Measurements from ENCODE around the gene TUBB2B.

GRCh38 chr6:3251462-3252314 lies 24.2 kb upstream of the TUBB2B start:
- TF ChIP-seq POLR2A (IDR thresholded peaks at IDR 0.05) (no peak), CTCF (IDR thresholded peaks at IDR 0.05) (peak; percentile 70 to 80 (median 71)), EP300 (IDR thresholded peaks at IDR 0.05) (no peak)
